K562 (cell line): ENCODE measurements around the gene TSC1. TPM values are rescaled to one million over a fixed set of nuclear protein-coding genes. Genes with fewer than 3 reads are reported as not detected.

Experiments
- ATAC-seq: fragments of 200-7000 bp; cut with Tn5 transposase; 3 replicates; pipeline ENCODE4 v1.9.1; 2020; ENCODE audit warnings: moderate library complexity
- BruUV-seq: library from RNA; stranded (reverse); fragments of 400-500 nt; replicated peaks from 2 replicates; lab custom pipeline; 2021; lab: Mats Ljungman, UMichigan
- CTCF ChIA-PET: fragments of 300-600 bp; formaldehyde crosslinking; extraction: SDS; loops from one replicate; lab custom pipeline; 2021; ENCODE audit warnings: low intra/inter-chr PET ratio; lab: Yijun Ruan, JAX
- POLR2A ChIA-PET: fragments of 300-600, 350-650 bp; sonication (Branson Sonifier 250); formaldehyde crosslinking; extraction: SDS; loops from one replicate; lab custom pipeline; 2021; ENCODE audit warnings: antibody characterized with exemption, inconsistent platforms; lab: Yijun Ruan, JAX
- DNase-seq, 4 experiments: peaks; one replicate each; pipeline versions ENCODE4 v3.0.0 to v3.0.0-alpha.2; 2011 to 2018; ENCODE audit warnings: low spot score in 3 of 4, mixed read lengths in 3 of 4; ENCODE audit errors: extremely low read depth in 1 of 4
- FAIRE-seq: peaks from 2 replicates; lab custom pipeline; 2011; peaks lifted over from hg19 to GRCh38; lab: Jason Lieb, UNC
- H2AFZ ChIP-seq: 2 replicates; pipeline ENCODE4 v1.6.0; 2011; ENCODE audit warnings: low read depth, low read length, control low read depth, inconsistent platforms
- H3K27ac ChIP-seq: fragments of 200-600 bp; 3 replicates; pipeline ENCODE4 v1.8.0; 2011; ENCODE audit warnings: low read depth, mild to moderate bottlenecking, control low read depth, inconsistent platforms, low read length, moderate library complexity, mixed read lengths; ENCODE audit errors: extremely low read depth
- H3K27me3 ChIP-seq, 2 experiments: fragments of 300-600 bp in 1 of 2; 2 replicates in 1 of 2; 3 replicates in 1 of 2; pipeline versions ENCODE4 v1.6.0 to v1.8.0; 2011; ENCODE audit warnings: inconsistent platforms in 2 of 2, low read length in 2 of 2, mild to moderate bottlenecking in 1 of 2, mixed read lengths in 1 of 2, moderate library complexity in 1 of 2; ENCODE audit not compliant: control insufficient read depth in 2 of 2, insufficient read depth in 2 of 2
- H3K36me3 ChIP-seq: fragments of 300-600 bp; 3 replicates; pipeline ENCODE4 v1.8.0; 2011; ENCODE audit warnings: mild to moderate bottlenecking, low read length, inconsistent platforms; ENCODE audit not compliant: control insufficient read depth, insufficient read depth
- H3K4me1 ChIP-seq, 2 experiments: fragments of 200-600 bp in 1 of 2; replicated peaks in 1 of 2; 2 replicates in 1 of 2; 3 replicates in 1 of 2; pipeline versions ENCODE4 v1.5.1 to v1.8.0; 2011; ENCODE audit warnings: inconsistent platforms in 2 of 2, low read length in 2 of 2, mild to moderate bottlenecking in 1 of 2, mixed read lengths in 1 of 2, moderate library complexity in 1 of 2; ENCODE audit not compliant: control insufficient read depth in 2 of 2, insufficient read depth in 2 of 2
- H3K4me2 ChIP-seq: 2 replicates; pipeline ENCODE4 v1.6.1; 2011; ENCODE audit warnings: low read length, control low read depth, inconsistent platforms, mixed read lengths; ENCODE audit not compliant: insufficient read depth
- H3K4me3 ChIP-seq: fragments of 200-600 bp; sonication (generic), shearing (Covaris generic); 2 replicates; pipeline ENCODE4 v1.5.1; 2016; ENCODE audit warnings: control low read depth, inconsistent platforms
- H3K79me2 ChIP-seq: fragments of 200-600 bp; 3 replicates; pipeline ENCODE4 v1.8.0; 2011; ENCODE audit warnings: low read length, inconsistent platforms; ENCODE audit not compliant: control insufficient read depth, insufficient read depth
- H3K9ac ChIP-seq, 2 experiments: 2 replicates each; pipeline versions ENCODE4 v1.6.0 to v1.6.1; 2011; ENCODE audit warnings: low read depth in 2 of 2, low read length in 2 of 2, control low read depth in 1 of 2, inconsistent platforms in 1 of 2, mild to moderate bottlenecking in 1 of 2, mixed read lengths in 1 of 2; ENCODE audit not compliant: insufficient read depth in 1 of 2
- H3K9me1 ChIP-seq: one replicate; pipeline ENCODE4 v1.6.0; 2011; ENCODE audit warnings: inconsistent platforms, mild to moderate bottlenecking, low read length, moderate library complexity; ENCODE audit not compliant: control insufficient read depth, insufficient read depth
- H3K9me3 ChIP-seq: replicated peaks from 2 replicates; pipeline ENCODE4 v1.5.1; 2011; ENCODE audit warnings: low read depth, low read length, inconsistent platforms; ENCODE audit not compliant: control insufficient read depth, insufficient read depth
- H4K20me1 ChIP-seq: replicated peaks from 2 replicates; pipeline ENCODE4 v1.6.1; 2011; ENCODE audit warnings: low read length, inconsistent platforms, mixed read lengths; ENCODE audit not compliant: control insufficient read depth, insufficient read depth
- HDGF ChIP-seq: fragments of 450-650 bp; IDR thresholded peaks from 2 replicates; pipeline ENCODE4 v1.6.1; 2016
- NUFIP1 ChIP-seq: fragments of 450-650 bp; IDR thresholded peaks from 2 replicates; pipeline ENCODE4 v1.6.1; 2018; ENCODE audit not compliant: partially characterized antibody
- ZBTB17 ChIP-seq: fragments of 450-650 bp; formaldehyde crosslinking; IDR thresholded peaks from 2 replicates; pipeline ENCODE4 v1.4.0; 2020; ENCODE audit warnings: mild to moderate bottlenecking
- ZNF212 ChIP-seq: fragments of 450-650 bp; formaldehyde crosslinking; IDR thresholded peaks from 2 replicates; pipeline ENCODE4 v1.4.0; 2020; ENCODE audit warnings: mild to moderate bottlenecking
- WGBS: fragments of 100-300 bp; shearing (Covaris generic); methylation state at CpG from one replicate; pipeline ENCODE4 v1.1.6; 2016; ENCODE audit warnings: low coverage, mixed read lengths; ENCODE audit not compliant: insufficient coverage; ENCODE audit errors: missing lambda C conversion rate; 5-methylcytosine and 5-hydroxymethylcytosine counted together
- in situ Hi-C: fragments of 300-500 bp; cut with MboI; formaldehyde crosslinking; loops from 4 replicates; pipeline ENCODE4 v1.15.0; 2018; ENCODE audit warnings: inconsistent platforms, mixed read lengths
- intact Hi-C: fragments of 100-400 bp; cut with micrococcal nuclease; formaldehyde crosslinking; loops from 2 replicates; pipeline ENCODE4 v1.14.2; 2022
- polyA plus RNA-seq, 8 experiments: library from polyadenylated mRNA; depleted of rRNA in 4 of 8; stranded (reverse) in 5 of 8; unstranded in 3 of 8; fragments of >200 nt; fragmentation: Nextera tagmentation in 2 of 8; fragmentation: Illumina TruSeq in 1 of 8; extraction: Ambion mirVana in 2 of 8; extraction: Trizol in 1 of 8; gene quantifications; 2 replicates each; pipeline versions ENCODE4 v1.2.1 to v1.2.3, GENCODE V29; 2011 to 2014; ENCODE audit warnings: inconsistent platforms in 1 of 8, missing spikeins in 1 of 8
- total RNA-seq, 7 experiments: library from RNA; depleted of rRNA in 6 of 7; stranded (reverse); fragments of >200 nt in 6 of 7; fragmentation: Illumina TruSeq in 2 of 7; extraction: Trizol in 2 of 7; gene quantifications; 2 replicates each; pipeline versions ENCODE4 v1.2.1 to v1.2.3, GENCODE V29; 2011 to 2021; ENCODE audit warnings: low replicate concordance in 1 of 7
- TF ChIP-seq, protein P1 (sequence below): sonication (generic); formaldehyde crosslinking; IDR thresholded peaks from 2 replicates; pipeline ENCODE4 v1.8.0; 2023; ENCODE audit warnings: mild to moderate bottlenecking, missing genetic modification reagents
- TF ChIP-seq, protein P2 (sequence below), 2 experiments: fragments of 450-650 bp; IDR thresholded peaks; 2 replicates each; pipeline ENCODE4 v1.6.1; 2016

The TSC1 gene
- total and polyA plus RNA-seq, 9 of the 15 experiments (the other 6 are each of a cell fraction or from before 2014, with no cell fraction given) = 6.9 to 37.6 (median 18.6) TPM

DNA sequence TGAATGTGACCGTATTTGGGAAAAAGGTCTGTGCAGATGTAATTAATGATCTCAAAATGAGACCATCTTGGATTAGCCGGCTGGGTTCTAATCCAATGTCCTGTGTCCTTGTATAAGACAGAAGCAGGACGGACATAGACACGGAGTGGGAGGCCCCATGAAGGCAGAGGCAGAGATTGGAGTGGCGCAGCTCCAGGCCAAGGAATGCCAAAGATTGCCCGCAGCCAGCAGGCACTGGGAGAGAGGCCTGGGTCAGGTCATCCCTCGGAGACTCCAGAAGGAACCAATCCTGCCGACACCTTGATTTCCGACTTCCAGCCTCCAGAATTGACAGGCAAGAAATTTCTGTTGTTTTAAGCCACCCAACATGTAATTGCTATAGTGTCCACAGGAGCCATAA lies 21.1 kb upstream of the TSC1 start (continued):
- TF ChIP-seq, protein P1, sequence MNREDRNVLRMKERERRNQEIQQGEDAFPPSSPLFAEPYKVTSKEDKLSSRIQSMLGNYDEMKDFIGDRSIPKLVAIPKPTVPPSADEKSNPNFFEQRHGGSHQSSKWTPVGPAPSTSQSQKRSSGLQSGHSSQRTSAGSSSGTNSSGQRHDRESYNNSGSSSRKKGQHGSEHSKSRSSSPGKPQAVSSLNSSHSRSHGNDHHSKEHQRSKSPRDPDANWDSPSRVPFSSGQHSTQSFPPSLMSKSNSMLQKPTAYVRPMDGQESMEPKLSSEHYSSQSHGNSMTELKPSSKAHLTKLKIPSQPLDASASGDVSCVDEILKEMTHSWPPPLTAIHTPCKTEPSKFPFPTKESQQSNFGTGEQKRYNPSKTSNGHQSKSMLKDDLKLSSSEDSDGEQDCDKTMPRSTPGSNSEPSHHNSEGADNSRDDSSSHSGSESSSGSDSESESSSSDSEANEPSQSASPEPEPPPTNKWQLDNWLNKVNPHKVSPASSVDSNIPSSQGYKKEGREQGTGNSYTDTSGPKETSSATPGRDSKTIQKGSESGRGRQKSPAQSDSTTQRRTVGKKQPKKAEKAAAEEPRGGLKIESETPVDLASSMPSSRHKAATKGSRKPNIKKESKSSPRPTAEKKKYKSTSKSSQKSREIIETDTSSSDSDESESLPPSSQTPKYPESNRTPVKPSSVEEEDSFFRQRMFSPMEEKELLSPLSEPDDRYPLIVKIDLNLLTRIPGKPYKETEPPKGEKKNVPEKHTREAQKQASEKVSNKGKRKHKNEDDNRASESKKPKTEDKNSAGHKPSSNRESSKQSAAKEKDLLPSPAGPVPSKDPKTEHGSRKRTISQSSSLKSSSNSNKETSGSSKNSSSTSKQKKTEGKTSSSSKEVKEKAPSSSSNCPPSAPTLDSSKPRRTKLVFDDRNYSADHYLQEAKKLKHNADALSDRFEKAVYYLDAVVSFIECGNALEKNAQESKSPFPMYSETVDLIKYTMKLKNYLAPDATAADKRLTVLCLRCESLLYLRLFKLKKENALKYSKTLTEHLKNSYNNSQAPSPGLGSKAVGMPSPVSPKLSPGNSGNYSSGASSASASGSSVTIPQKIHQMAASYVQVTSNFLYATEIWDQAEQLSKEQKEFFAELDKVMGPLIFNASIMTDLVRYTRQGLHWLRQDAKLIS (CRISPR knock-in tag) = no peak
- no peak for TF ChIP-seq HDGF
- no peak for TF ChIP-seq NUFIP1

DNA sequence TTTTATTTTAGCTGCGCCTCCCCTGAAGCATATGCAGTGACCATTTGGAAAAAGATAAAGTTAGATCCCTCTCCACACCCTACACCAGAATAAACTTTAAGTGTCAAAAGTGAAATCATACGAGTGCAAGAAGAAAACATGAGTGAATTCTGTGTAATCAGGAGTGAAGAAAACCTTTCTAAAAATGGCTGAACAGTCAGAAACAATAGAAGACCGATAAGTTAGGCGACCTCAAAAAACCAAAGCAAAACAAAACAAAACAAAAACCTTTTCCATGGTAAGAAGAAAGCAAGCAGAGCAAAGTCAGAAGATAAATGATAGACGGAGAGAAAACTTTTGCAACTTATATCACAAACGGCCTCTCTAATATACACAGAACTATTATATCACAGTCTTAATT lies 16.6 kb upstream of the TSC1 start:
- no peak overlapping the region for H3K4me3 ChIP-seq
- H3K4me2 ChIP-seq = 0 out of 2 replicates have a peak overlapping the region, but pooled peaks have one; percentile 17
- DNase-seq (no peak), ATAC-seq (no peak), FAIRE-seq (no peak)
- H2AFZ ChIP-seq = peak overlapping the region; percentile 85
- CTCF ChIA-PET = interaction anchor here (0.6 kb wide), 1 partner anchor 628 kb away, joined by 4 read pairs; no protein-coding TSS in a partner anchor
- 30% methylated on average over 6 of the region's 6 CpGs for WGBS
- no peaks in the 10 kb centered on the region for H3K36me3 ChIP-seq
- H3K27me3 ChIP-seq = no peaks in the 10 kb centered on the region
- no TSS peak for BruUV-seq
- intact Hi-C loops (loop anchor here (10.0 kb wide), 1 partner anchor 546 kb away; the partner anchor contains the start of gene CFAP77), in situ Hi-C loops (loop anchor here (10.0 kb wide), 2 partner anchors 456 to 546 kb away; partner anchors contain the start of gene CFAP77)
- POLR2A ChIA-PET = interaction anchor here (0.6 kb wide), 1 partner anchor 94 kb away, joined by 3 read pairs; no protein-coding TSS in a partner anchor
- H3K27ac ChIP-seq = no peak overlapping the region
- no peak for TF ChIP-seq ZNF212
- peak; percentile 72 for TF ChIP-seq ZBTB17 (CRISPR knock-in tag)
- TF ChIP-seq, protein P2, sequence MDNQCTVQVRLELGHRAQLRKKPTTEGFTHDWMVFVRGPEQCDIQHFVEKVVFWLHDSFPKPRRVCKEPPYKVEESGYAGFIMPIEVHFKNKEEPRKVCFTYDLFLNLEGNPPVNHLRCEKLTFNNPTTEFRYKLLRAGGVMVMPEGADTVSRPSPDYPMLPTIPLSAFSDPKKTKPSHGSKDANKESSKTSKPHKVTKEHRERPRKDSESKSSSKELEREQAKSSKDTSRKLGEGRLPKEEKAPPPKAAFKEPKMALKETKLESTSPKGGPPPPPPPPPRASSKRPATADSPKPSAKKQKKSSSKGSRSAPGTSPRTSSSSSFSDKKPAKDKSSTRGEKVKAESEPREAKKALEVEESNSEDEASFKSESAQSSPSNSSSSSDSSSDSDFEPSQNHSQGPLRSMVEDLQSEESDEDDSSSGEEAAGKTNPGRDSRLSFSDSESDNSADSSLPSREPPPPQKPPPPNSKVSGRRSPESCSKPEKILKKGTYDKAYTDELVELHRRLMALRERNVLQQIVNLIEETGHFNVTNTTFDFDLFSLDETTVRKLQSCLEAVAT (IDR thresholded peaks at IDR 0.05) = peak in 1 of 2 experiments; percentile 95; a peak in 2 of 4 replicates
- H3K9me3 ChIP-seq = peaks cover 8% of the 10 kb centered on the region
- H3K4me1 ChIP-seq = no peaks in the 10 kb centered on the region
- H3K9me1 ChIP-seq = no peaks in the 10 kb centered on the region
- no peaks in the 10 kb centered on the region for H3K79me2 ChIP-seq
- no peak overlapping the region; a peak in 1 of 4 replicates for H3K9ac ChIP-seq
- H4K20me1 ChIP-seq = no peaks in the 10 kb centered on the region
